SK-N-SH treated with all-trans-retinoic acid at 6 μM for 48 hours (cell line): Measurements from ENCODE around the gene EMID1.

Experiments used
- TCF4 ChIP-seq: fragments of 250-450 bp; sonication (Bioruptor Pico); IDR thresholded peaks from 2 replicates; pipeline ENCODE4 v1.8.0; 2021; ENCODE audit warnings: mild to moderate bottlenecking, moderate library complexity, borderline replicate concordance
- TOX ChIP-seq: fragments of 250-450 bp; sonication (Bioruptor Pico); IDR thresholded peaks from 2 replicates; pipeline ENCODE4 v1.8.0; 2021; ENCODE audit warnings: mild to moderate bottlenecking, moderate library complexity, borderline replicate concordance
- ZFP30 ChIP-seq: fragments of 450-650 bp; formaldehyde crosslinking; IDR thresholded peaks from 2 replicates; pipeline ENCODE4 v1.5.0; 2022; ENCODE audit warnings: mild to moderate bottlenecking, moderate library complexity
- ZNF70 ChIP-seq: fragments of 450-650 bp; formaldehyde crosslinking; IDR thresholded peaks from 2 replicates; pipeline ENCODE4 v1.5.0; 2020; ENCODE audit warnings: mild to moderate bottlenecking, moderate library complexity
- ZNF8 ChIP-seq: fragments of 450-650 bp; formaldehyde crosslinking; IDR thresholded peaks from 2 replicates; pipeline ENCODE4 v1.5.0; 2020; ENCODE audit warnings: mild to moderate bottlenecking, moderate library complexity
- TF ChIP-seq, protein P1 (sequence below): fragments of 250-450 bp; sonication (Bioruptor Pico); IDR thresholded peaks from 2 replicates; pipeline ENCODE4 v1.5.1; 2020; ENCODE audit warnings: low read depth, mild to moderate bottlenecking, moderate library complexity
- TF ChIP-seq, protein P2 (sequence below): fragments of 250-450 bp; sonication (Bioruptor Pico); IDR thresholded peaks from 2 replicates; pipeline ENCODE4 v1.8.0; 2020; ENCODE audit warnings: mild to moderate bottlenecking, moderate library complexity, borderline replicate concordance

GRCh38 chr22:29165321-29166060 is 40.2 kb upstream of the EMID1 start:
- TF ChIP-seq TCF4 (CRISPR knock-in tag) (no peak), ZNF70 (no peak), ZNF8 (CRISPR knock-in tag) (no peak), ZFP30 (CRISPR knock-in tag) (no peak), TOX (CRISPR knock-in tag) (no peak)
- TF ChIP-seq, protein P1, sequence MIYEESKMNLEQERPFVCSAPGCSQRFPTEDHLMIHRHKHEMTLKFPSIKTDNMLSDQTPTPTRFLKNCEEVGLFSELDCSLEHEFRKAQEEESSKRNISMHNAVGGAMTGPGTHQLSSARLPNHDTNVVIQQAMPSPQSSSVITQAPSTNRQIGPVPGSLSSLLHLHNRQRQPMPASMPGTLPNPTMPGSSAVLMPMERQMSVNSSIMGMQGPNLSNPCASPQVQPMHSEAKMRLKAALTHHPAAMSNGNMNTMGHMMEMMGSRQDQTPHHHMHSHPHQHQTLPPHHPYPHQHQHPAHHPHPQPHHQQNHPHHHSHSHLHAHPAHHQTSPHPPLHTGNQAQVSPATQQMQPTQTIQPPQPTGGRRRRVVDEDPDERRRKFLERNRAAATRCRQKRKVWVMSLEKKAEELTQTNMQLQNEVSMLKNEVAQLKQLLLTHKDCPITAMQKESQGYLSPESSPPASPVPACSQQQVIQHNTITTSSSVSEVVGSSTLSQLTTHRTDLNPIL (CRISPR knock-in tag), result no peak
- TF ChIP-seq, protein P2, sequence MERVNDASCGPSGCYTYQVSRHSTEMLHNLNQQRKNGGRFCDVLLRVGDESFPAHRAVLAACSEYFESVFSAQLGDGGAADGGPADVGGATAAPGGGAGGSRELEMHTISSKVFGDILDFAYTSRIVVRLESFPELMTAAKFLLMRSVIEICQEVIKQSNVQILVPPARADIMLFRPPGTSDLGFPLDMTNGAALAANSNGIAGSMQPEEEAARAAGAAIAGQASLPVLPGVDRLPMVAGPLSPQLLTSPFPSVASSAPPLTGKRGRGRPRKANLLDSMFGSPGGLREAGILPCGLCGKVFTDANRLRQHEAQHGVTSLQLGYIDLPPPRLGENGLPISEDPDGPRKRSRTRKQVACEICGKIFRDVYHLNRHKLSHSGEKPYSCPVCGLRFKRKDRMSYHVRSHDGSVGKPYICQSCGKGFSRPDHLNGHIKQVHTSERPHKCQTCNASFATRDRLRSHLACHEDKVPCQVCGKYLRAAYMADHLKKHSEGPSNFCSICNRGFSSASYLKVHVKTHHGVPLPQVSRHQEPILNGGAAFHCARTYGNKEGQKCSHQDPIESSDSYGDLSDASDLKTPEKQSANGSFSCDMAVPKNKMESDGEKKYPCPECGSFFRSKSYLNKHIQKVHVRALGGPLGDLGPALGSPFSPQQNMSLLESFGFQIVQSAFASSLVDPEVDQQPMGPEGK (CRISPR knock-in tag), result no peak
